Bronchial epithelial cell (primary cell): ENCODE measurements around the gene CLDN34. TPM values are rescaled to one million over a fixed set of nuclear protein-coding genes. Genes with fewer than 3 reads are reported as not detected.

ENCODE experiments used
- DNase-seq: peaks from one replicate; pipeline ENCODE4 v3.0.0-alpha.2; 2010; ENCODE audit warnings: low read depth
- FAIRE-seq: peaks from 2 replicates; lab custom pipeline; 2011; peaks lifted over from hg19 to GRCh38; lab: Jason Lieb, UNC
- H3K27me3 ChIP-seq: 2 replicates; pipeline ENCODE4 v1.5.1; 2011; ENCODE audit warnings: low read length; ENCODE audit not compliant: control insufficient read depth, insufficient read depth
- H3K36me3 ChIP-seq: 2 replicates; pipeline ENCODE4 v1.5.1; 2011; ENCODE audit warnings: low read length; ENCODE audit not compliant: control insufficient read depth, insufficient read depth
- H3K4me3 ChIP-seq: 2 replicates; pipeline ENCODE4 v1.5.1; 2011; ENCODE audit warnings: mild to moderate bottlenecking, low read depth, low read length, control low read depth
- total RNA-seq: library from RNA; depleted of rRNA; stranded (reverse); fragments of >200 nt; gene quantifications from 2 replicates; pipeline ENCODE4 v1.2.1, GENCODE V29; 2014
- TF ChIP-seq, protein P1 (sequence below): IDR thresholded peaks from 2 replicates; pipeline ENCODE4 v1.5.1; 2011; ENCODE audit warnings: mild to moderate bottlenecking, moderate library complexity, low read length, control low read depth, inconsistent platforms; ENCODE audit not compliant: insufficient read depth, severe bottlenecking

Gene CLDN34
- total RNA-seq, 1 donor from 2014 or later, result not detected

- H3K4me3 ChIP-seq, result no peak overlapping the region
- no peaks in the 10 kb centered on the region for H3K27me3 ChIP-seq
- FAIRE-seq (no peak), DNase-seq (no peak)
- TF ChIP-seq, protein P1, sequence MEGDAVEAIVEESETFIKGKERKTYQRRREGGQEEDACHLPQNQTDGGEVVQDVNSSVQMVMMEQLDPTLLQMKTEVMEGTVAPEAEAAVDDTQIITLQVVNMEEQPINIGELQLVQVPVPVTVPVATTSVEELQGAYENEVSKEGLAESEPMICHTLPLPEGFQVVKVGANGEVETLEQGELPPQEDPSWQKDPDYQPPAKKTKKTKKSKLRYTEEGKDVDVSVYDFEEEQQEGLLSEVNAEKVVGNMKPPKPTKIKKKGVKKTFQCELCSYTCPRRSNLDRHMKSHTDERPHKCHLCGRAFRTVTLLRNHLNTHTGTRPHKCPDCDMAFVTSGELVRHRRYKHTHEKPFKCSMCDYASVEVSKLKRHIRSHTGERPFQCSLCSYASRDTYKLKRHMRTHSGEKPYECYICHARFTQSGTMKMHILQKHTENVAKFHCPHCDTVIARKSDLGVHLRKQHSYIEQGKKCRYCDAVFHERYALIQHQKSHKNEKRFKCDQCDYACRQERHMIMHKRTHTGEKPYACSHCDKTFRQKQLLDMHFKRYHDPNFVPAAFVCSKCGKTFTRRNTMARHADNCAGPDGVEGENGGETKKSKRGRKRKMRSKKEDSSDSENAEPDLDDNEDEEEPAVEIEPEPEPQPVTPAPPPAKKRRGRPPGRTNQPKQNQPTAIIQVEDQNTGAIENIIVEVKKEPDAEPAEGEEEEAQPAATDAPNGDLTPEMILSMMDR, result no peak
- H3K36me3 ChIP-seq, result no peaks in the 10 kb centered on the region
Observed at GRCh38 chrX:9926002-9926401, 41.2 kb upstream of the CLDN34 start.

- DNase-seq, result no peak
- no peak for FAIRE-seq
- Histone ChIP-seq H3K4me3 (no peak overlapping the region), H3K27me3 (no peaks in the 10 kb centered on the region), H3K36me3 (peaks cover 2% of the 10 kb centered on the region)
- TF ChIP-seq, protein P1, result no peak
Observed at GRCh38 chrX:9927698-9928482, 39.3 kb upstream of the CLDN34 start.

DNA sequence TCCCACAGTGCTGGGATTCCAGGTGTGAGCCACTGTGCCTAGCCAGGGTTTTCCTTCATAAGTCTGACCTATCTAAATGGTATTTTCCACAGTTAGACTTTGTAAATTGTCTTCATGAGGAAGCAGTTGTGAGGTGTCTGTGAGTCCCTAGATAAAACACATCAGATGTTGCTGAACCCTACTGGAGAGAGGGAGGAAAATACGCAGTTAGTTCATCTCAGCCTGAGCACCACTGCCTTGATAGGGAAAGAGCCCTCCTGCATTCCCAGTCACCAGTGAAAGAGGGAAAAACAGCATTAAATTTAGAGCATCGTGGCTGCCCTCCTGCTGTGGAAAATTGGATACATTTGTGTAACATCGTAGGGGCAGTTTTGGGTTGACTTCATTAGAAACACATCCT lies 31.7 kb upstream of the CLDN34 start:
- DNase-seq (no peak), FAIRE-seq (no peak)
- H3K27me3 ChIP-seq, result no peaks in the 10 kb centered on the region
- H3K36me3 ChIP-seq, result peaks cover 6% of the 10 kb centered on the region
- no peak overlapping the region for H3K4me3 ChIP-seq
- TF ChIP-seq, protein P1, result no peak

DNA sequence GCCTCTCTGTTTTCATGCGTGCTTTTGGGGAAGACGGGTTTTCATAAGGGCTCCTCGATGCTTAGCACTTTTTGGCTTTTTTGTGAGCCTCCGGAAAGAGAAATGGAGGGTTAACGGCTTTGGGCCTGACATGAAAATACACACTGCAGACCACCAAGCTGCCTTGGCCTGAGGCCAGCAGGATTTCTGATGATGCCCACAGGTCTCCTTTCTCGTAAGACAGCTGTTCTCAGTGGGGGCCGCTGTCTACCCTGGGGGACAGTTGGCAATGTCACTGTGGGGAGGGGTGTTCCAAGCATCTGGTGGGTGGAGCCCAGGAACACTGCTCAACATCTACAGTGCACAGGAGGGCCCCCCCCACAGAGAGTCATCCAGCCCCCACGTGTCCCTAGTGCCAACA lies 29.4 kb upstream of the CLDN34 start:
- Histone ChIP-seq H3K4me3 (no peak overlapping the region), H3K27me3 (no peaks in the 10 kb centered on the region), H3K36me3 (peaks cover 5% of the 10 kb centered on the region)
- no peak for DNase-seq
- TF ChIP-seq, protein P1, result no peak
- FAIRE-seq, result no peak

DNA sequence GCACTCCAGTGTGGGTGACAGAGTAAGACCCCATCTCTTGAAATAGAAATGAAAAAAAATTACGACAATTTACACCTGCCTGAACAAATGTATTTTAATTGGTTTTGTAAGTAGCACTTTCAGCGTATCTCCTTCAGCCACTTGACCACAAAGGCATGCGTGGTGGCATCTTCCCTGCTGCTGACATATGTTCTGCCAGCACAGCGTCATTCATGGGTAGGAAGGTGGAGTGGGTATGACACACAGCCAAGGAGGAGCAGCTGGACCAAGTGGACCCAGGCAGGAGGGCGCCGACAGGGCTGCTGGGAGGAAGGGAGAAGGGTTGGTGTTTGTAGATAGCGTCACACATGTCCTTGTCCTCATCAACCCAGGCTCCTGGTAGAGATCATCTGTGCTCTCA lies 28.6 kb upstream of the CLDN34 start:
- Histone ChIP-seq H3K36me3 (peaks cover 5% of the 10 kb centered on the region), H3K4me3 (no peak overlapping the region), H3K27me3 (no peaks in the 10 kb centered on the region)
- FAIRE-seq (no peak), DNase-seq (no peak)
- TF ChIP-seq, protein P1, result no peak
